H9 (cell line): ENCODE results near the gene VAV3. TPM values are rescaled to one million over a fixed set of nuclear protein-coding genes. Genes with fewer than 3 reads are reported as not detected.

ENCODE experiments used
- DNase-seq: peaks from one replicate; pipeline ENCODE4 v3.0.0-alpha.2; 2017
- H2AFZ ChIP-seq: one replicate; pipeline ENCODE4 v1.6.1; 2013; ENCODE audit warnings: mild to moderate bottlenecking, low read length, control low read depth, moderate library complexity
- H2AK5ac ChIP-seq: 2 replicates; pipeline ENCODE4 v1.6.1; 2013; ENCODE audit warnings: low read length, control low read depth, mixed read lengths; ENCODE audit not compliant: insufficient read length
- H2BK120ac ChIP-seq: one replicate; pipeline ENCODE4 v1.6.1; 2013; ENCODE audit warnings: low read depth, mild to moderate bottlenecking, low read length, control low read depth, inconsistent platforms; ENCODE audit not compliant: poor library complexity, severe bottlenecking
- H2BK12ac ChIP-seq: 2 replicates; pipeline ENCODE4 v1.6.1; 2013; ENCODE audit warnings: low read length, control low read depth, mixed read lengths, low read depth; ENCODE audit not compliant: insufficient read length
- H2BK15ac ChIP-seq: 2 replicates; pipeline ENCODE4 v1.6.1; 2013; ENCODE audit warnings: low read depth, low read length, control low read depth
- H2BK20ac ChIP-seq: one replicate; pipeline ENCODE4 v1.6.1; 2013; ENCODE audit warnings: low read depth, mild to moderate bottlenecking, low read length, control low read depth, inconsistent platforms; ENCODE audit not compliant: poor library complexity, severe bottlenecking
- H2BK5ac ChIP-seq: 2 replicates; pipeline ENCODE4 v1.6.1; 2013; ENCODE audit warnings: low read length, control low read depth, mixed read lengths; ENCODE audit not compliant: insufficient read length
- H3K14ac ChIP-seq: 2 replicates; pipeline ENCODE4 v1.6.1; 2013; ENCODE audit warnings: low read length, control low read depth; ENCODE audit not compliant: insufficient read depth
- H3K18ac ChIP-seq: 2 replicates; pipeline ENCODE4 v1.6.1; 2013; ENCODE audit warnings: low read depth, mild to moderate bottlenecking, mixed read lengths, low read length, control low read depth; ENCODE audit not compliant: insufficient read length
- H3K23ac ChIP-seq: 2 replicates; pipeline ENCODE4 v1.6.1; 2013; ENCODE audit warnings: low read length, control low read depth, mixed read lengths, low read depth; ENCODE audit not compliant: insufficient read length
- H3K23me2 ChIP-seq: 2 replicates; pipeline ENCODE4 v1.6.1; 2013; ENCODE audit warnings: low read depth, mild to moderate bottlenecking, mixed read lengths, low read length, control low read depth; ENCODE audit not compliant: insufficient read length, poor library complexity, severe bottlenecking
- H3K27ac ChIP-seq: 2 replicates; pipeline ENCODE4 v1.5.1; 2013; ENCODE audit warnings: low read length, control low read depth, mixed read lengths, low read depth; ENCODE audit not compliant: insufficient read length
- H3K27me3 ChIP-seq: 2 replicates; pipeline ENCODE4 v1.6.1; 2013; ENCODE audit warnings: low read length, control low read depth, inconsistent platforms; ENCODE audit not compliant: insufficient read depth
- H3K4ac ChIP-seq: 2 replicates; pipeline ENCODE4 v1.6.1; 2013; ENCODE audit warnings: low read depth, mild to moderate bottlenecking, control low read depth, inconsistent platforms, low read length, moderate library complexity
- H3K4me1 ChIP-seq: 2 replicates; pipeline ENCODE4 v1.6.1; 2013; ENCODE audit warnings: low read length, control low read depth, inconsistent platforms; ENCODE audit not compliant: insufficient read depth
- H3K4me2 ChIP-seq: 2 replicates; pipeline ENCODE4 v1.6.1; 2013; ENCODE audit warnings: low read length, control low read depth, mixed read lengths; ENCODE audit not compliant: insufficient read length, insufficient read depth
- H3K56ac ChIP-seq: 2 replicates; pipeline ENCODE4 v1.6.1; 2013; ENCODE audit warnings: low read depth, mild to moderate bottlenecking, mixed read lengths, low read length, control low read depth; ENCODE audit not compliant: insufficient read length
- H3K79me1 ChIP-seq: 2 replicates; pipeline ENCODE4 v1.6.1; 2013; ENCODE audit warnings: low read depth, mild to moderate bottlenecking, moderate library complexity, low read length, control low read depth, inconsistent platforms; ENCODE audit not compliant: insufficient read depth, poor library complexity, severe bottlenecking
- H3K79me2 ChIP-seq: 2 replicates; pipeline ENCODE4 v1.6.1; 2013; ENCODE audit warnings: low read length, control low read depth, inconsistent platforms; ENCODE audit not compliant: insufficient read depth
- H3K9ac ChIP-seq: 2 replicates; pipeline ENCODE4 v1.6.1; 2013; ENCODE audit warnings: low read length, control low read depth, mixed read lengths; ENCODE audit not compliant: insufficient read length; ENCODE audit errors: extremely low read depth
- H3K9me3 ChIP-seq: one replicate; pipeline ENCODE4 v1.6.1; 2013; ENCODE audit warnings: low read depth, low read length, inconsistent platforms; ENCODE audit not compliant: control insufficient read depth
- H3T11ph ChIP-seq: one replicate; pipeline ENCODE4 v1.6.1; 2013; ENCODE audit warnings: mild to moderate bottlenecking, low read length, control low read depth, inconsistent platforms
- H4K20me1 ChIP-seq: one replicate; pipeline ENCODE4 v1.6.1; 2013; ENCODE audit not compliant: control insufficient read depth, insufficient read length, insufficient read depth
- H4K5ac ChIP-seq: 2 replicates; pipeline ENCODE4 v1.6.1; 2013; ENCODE audit warnings: low read depth, mild to moderate bottlenecking, mixed read lengths, low read length, control low read depth; ENCODE audit not compliant: insufficient read length
- H4K8ac ChIP-seq: replicated peaks from 2 replicates; pipeline ENCODE4 v1.6.1; 2013; ENCODE audit warnings: low read length, control low read depth, mixed read lengths, low read depth; ENCODE audit not compliant: insufficient read length
- H4K91ac ChIP-seq: 2 replicates; pipeline ENCODE4 v1.6.1; 2013; ENCODE audit warnings: low read depth, mild to moderate bottlenecking, moderate library complexity, mixed read lengths, low read length, control low read depth; ENCODE audit not compliant: insufficient read length
- H3K27ac Mint-ChIP-seq, 3 experiments: 2 replicates in 2 of 3; 3 replicates in 1 of 3; pipeline ENCODE4 v1.8.0; 2020 to 2021; ENCODE audit warnings: mixed read lengths in 3 of 3, mild to moderate bottlenecking in 1 of 3, moderate library complexity in 1 of 3
- H3K27me3 Mint-ChIP-seq: 2 replicates; pipeline ENCODE4 v1.8.0; 2021; ENCODE audit warnings: low read depth, mild to moderate bottlenecking, moderate library complexity, mixed read lengths
- H3K36me3 Mint-ChIP-seq, 3 experiments: 2 replicates in 2 of 3; 3 replicates in 1 of 3; pipeline ENCODE4 v1.8.0; 2020 to 2021; ENCODE audit warnings: low read depth in 3 of 3, mixed read lengths in 3 of 3; ENCODE audit not compliant: insufficient read depth in 1 of 3
- H3K4me1 Mint-ChIP-seq, 2 experiments: 2 replicates each; pipeline ENCODE4 v1.8.0; 2020; ENCODE audit warnings: mixed read lengths in 2 of 2
- H3K4me3 Mint-ChIP-seq, 2 experiments: 2 replicates in 1 of 2; 3 replicates in 1 of 2; pipeline ENCODE4 v1.8.0; 2020 to 2021; ENCODE audit warnings: mild to moderate bottlenecking in 2 of 2, mixed read lengths in 2 of 2, moderate library complexity in 1 of 2
- H3K9me3 Mint-ChIP-seq, 2 experiments: 2 replicates in 1 of 2; 3 replicates in 1 of 2; pipeline ENCODE4 v1.8.0; 2020; ENCODE audit warnings: mild to moderate bottlenecking in 2 of 2, mixed read lengths in 2 of 2, moderate library complexity in 1 of 2
- CTCF ChIP-seq: fragments of 200-600 bp; sonication (generic); conservative IDR thresholded peaks from 3 replicates; pipeline ENCODE4 v1.8.0; 2021; ENCODE audit warnings: antibody characterized with exemption, mild to moderate bottlenecking
- total RNA-seq: library from RNA; stranded (reverse); gene quantifications from 2 replicates; pipeline ENCODE4 v1.2.1, GENCODE V29; 2021

VAV3 gene
- total RNA-seq, 1 experiment from 2014 or later = 5.1 TPM

GRCh38 chr1:107791348-107791747 lies 173.6 kb downstream of the VAV3 start:
- Mint-ChIP-seq H3K4me3 (no peak overlapping the region), H3K9me3 (no peaks in the 10 kb centered on the region), H3K36me3 (no peaks in the 10 kb centered on the region), H3K4me1 (peaks cover 45 to 47% of the 10 kb centered on the region in 2 experiments), H3K27ac (no peak overlapping the region), H3K27me3 (no peaks in the 10 kb centered on the region)
- no peak overlapping the region for H3K9ac ChIP-seq
- no peak overlapping the region for H3T11ph ChIP-seq
- H3K4ac ChIP-seq = no peak overlapping the region
- H4K20me1 ChIP-seq = no peaks in the 10 kb centered on the region
- no peaks in the 10 kb centered on the region for H3K23me2 ChIP-seq
- no peaks in the 10 kb centered on the region for H3K27me3 ChIP-seq
- H3K79me1 ChIP-seq = no peaks in the 10 kb centered on the region
- H2BK12ac ChIP-seq = no peak overlapping the region
- no peak overlapping the region for H3K18ac ChIP-seq
- H3K9me3 ChIP-seq = no peaks in the 10 kb centered on the region
- no peak overlapping the region for H3K27ac ChIP-seq
- no peaks in the 10 kb centered on the region for H3K4me1 ChIP-seq
- H3K23ac ChIP-seq = no peak overlapping the region
- H3K56ac ChIP-seq = no peak overlapping the region
- no peak overlapping the region for H4K8ac ChIP-seq
- H2BK20ac ChIP-seq = no peak overlapping the region
- no peaks in the 10 kb centered on the region for H3K79me2 ChIP-seq
- no peak overlapping the region for H2AFZ ChIP-seq
- H2BK15ac ChIP-seq = no peak overlapping the region
- no peak overlapping the region for H4K5ac ChIP-seq
- no peak overlapping the region for H2BK5ac ChIP-seq
- H4K91ac ChIP-seq = no peak overlapping the region
- TF ChIP-seq CTCF = no peak
- H3K14ac ChIP-seq = no peak overlapping the region
- no peak overlapping the region for H3K4me2 ChIP-seq
- H2AK5ac ChIP-seq = no peak overlapping the region
- no peak overlapping the region for H2BK120ac ChIP-seq
- DNase-seq = no peak
